T-helper 2 cell treated with Interferon-gamma antibody and Interleukin-4, amounts not matched to agents 5 μg/mL and 100 μg/mL, for 36 hours (primary cell): ENCODE measurements around the gene RGS6.

Source experiments
- DNase-seq: peaks from one replicate; pipeline ENCODE4 v3.0.0; 2021; ENCODE audit warnings: low spot score
- H3K27ac Mint-ChIP-seq: one replicate; pipeline ENCODE4 v1.8.0; 2021; ENCODE audit warnings: mild to moderate bottlenecking, mixed read lengths
- H3K27me3 Mint-ChIP-seq: one replicate; pipeline ENCODE4 v1.8.0; 2021; ENCODE audit warnings: low read depth, mixed read lengths
- H3K36me3 Mint-ChIP-seq: one replicate; pipeline ENCODE4 v1.8.0; 2021; ENCODE audit warnings: low read depth, mixed read lengths
- H3K4me1 Mint-ChIP-seq: one replicate; pipeline ENCODE4 v1.8.0; 2021; ENCODE audit warnings: low read depth, mixed read lengths
- H3K4me3 Mint-ChIP-seq: one replicate; pipeline ENCODE4 v1.8.0; 2022; ENCODE audit warnings: mild to moderate bottlenecking, moderate library complexity, mixed read lengths
- H3K9me3 Mint-ChIP-seq: one replicate; pipeline ENCODE4 v1.8.0; 2021; ENCODE audit warnings: mixed read lengths

RGS6 gene

DNA sequence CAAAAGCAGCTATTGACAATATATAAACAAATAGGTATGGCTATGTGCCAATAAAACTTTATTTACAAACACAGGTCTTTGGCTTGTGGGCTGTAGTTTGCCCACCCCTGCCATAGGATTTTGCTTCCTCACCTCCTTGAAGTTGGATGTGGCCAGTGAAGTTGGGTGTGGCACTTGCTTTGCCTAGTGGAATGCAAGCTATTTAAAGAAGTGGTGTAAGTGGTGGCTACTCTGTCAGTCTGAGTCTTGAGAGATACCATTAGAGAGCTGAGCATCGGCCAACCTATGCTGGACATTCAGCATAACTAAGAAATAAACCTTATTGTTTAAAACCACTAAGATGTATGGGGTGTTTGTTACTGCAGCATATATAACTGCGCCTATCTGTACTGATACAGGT is 321.3 kb downstream of the RGS6 start:
- no peaks in the 10 kb centered on the region for H3K4me1 Mint-ChIP-seq
- H3K9me3 Mint-ChIP-seq, result peaks cover 4% of the 10 kb centered on the region
- DNase-seq, result no peak
- H3K27ac Mint-ChIP-seq, result no peak overlapping the region
- no peaks in the 10 kb centered on the region for H3K27me3 Mint-ChIP-seq
- H3K4me3 Mint-ChIP-seq, result no peak overlapping the region
- no peaks in the 10 kb centered on the region for H3K36me3 Mint-ChIP-seq

- no peak overlapping the region for H3K27ac Mint-ChIP-seq
These were observed 322.1 kb downstream of the RGS6 start for GRCh38 chr14:72254202-72254936.

GRCh38 chr14:72254937-72255472 is 322.8 kb downstream of the RGS6 start:
- H3K4me1 Mint-ChIP-seq, result no peaks in the 10 kb centered on the region
- no peak for DNase-seq
- H3K4me3 Mint-ChIP-seq, result no peak overlapping the region
- no peak overlapping the region for H3K27ac Mint-ChIP-seq
- no peaks in the 10 kb centered on the region for H3K9me3 Mint-ChIP-seq
- no peaks in the 10 kb centered on the region for H3K36me3 Mint-ChIP-seq
- no peaks in the 10 kb centered on the region for H3K27me3 Mint-ChIP-seq

More at GRCh38 chr14:72254202-72254936, 322.1 kb downstream of the RGS6 start:
- no peaks in the 10 kb centered on the region for H3K4me1 Mint-ChIP-seq
- H3K27me3 Mint-ChIP-seq, result no peaks in the 10 kb centered on the region
- H3K4me3 Mint-ChIP-seq, result no peak overlapping the region
- no peaks in the 10 kb centered on the region for H3K36me3 Mint-ChIP-seq
- no peak for DNase-seq
- H3K9me3 Mint-ChIP-seq, result peaks cover 3% of the 10 kb centered on the region

- no peak overlapping the region for H3K4me3 Mint-ChIP-seq
- peak; percentile 8 for DNase-seq
- no peaks in the 10 kb centered on the region for H3K4me1 Mint-ChIP-seq
- no peaks in the 10 kb centered on the region for H3K36me3 Mint-ChIP-seq
- no peaks in the 10 kb centered on the region for H3K9me3 Mint-ChIP-seq
- no peaks in the 10 kb centered on the region for H3K27me3 Mint-ChIP-seq
- H3K27ac Mint-ChIP-seq, result no peak overlapping the region
These were observed 323.8 kb downstream of the RGS6 start for GRCh38 chr14:72256055-72256454.

- no peaks in the 10 kb centered on the region for H3K9me3 Mint-ChIP-seq
- no peaks in the 10 kb centered on the region for H3K4me1 Mint-ChIP-seq
- DNase-seq, result no peak
- no peak overlapping the region for H3K4me3 Mint-ChIP-seq
- H3K27ac Mint-ChIP-seq, result no peak overlapping the region
- peaks cover 3% of the 10 kb centered on the region for H3K27me3 Mint-ChIP-seq
- H3K36me3 Mint-ChIP-seq, result no peaks in the 10 kb centered on the region
These were observed 328.8 kb downstream of the RGS6 start for GRCh38 chr14:72261068-72261467.

DNA sequence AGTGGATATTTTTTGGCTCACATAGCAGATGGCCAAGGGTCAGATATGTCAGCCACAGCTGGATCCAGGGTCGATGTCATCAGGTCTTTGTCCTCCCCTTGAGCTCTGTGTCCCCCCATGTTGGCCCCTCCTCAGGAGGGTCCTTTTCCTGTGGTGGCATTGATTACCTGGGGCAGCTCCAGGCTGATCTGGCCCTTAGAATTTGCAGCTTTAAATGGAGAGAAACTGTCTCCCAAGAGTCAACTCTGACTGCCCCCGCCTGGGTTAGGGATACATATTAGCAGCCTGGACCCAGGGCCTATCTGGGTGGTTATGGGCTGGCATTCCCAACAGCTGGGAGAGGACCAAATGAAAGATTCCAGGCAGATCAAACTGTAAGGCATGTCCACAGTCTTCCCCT is 330.5 kb downstream of the RGS6 start:
- Mint-ChIP-seq H3K4me1 (no peaks in the 10 kb centered on the region), H3K9me3 (no peaks in the 10 kb centered on the region), H3K36me3 (no peaks in the 10 kb centered on the region), H3K4me3 (no peak overlapping the region), H3K27me3 (peaks cover 6% of the 10 kb centered on the region), H3K27ac (no peak overlapping the region)
- DNase-seq, result no peak

GRCh38 chr14:72264716-72265115 is 332.5 kb downstream of the RGS6 start:
- Mint-ChIP-seq H3K36me3 (no peaks in the 10 kb centered on the region), H3K27me3 (peaks cover 10% of the 10 kb centered on the region), H3K27ac (no peak overlapping the region), H3K9me3 (no peaks in the 10 kb centered on the region), H3K4me3 (no peak overlapping the region), H3K4me1 (no peaks in the 10 kb centered on the region)
- no peak for DNase-seq

DNA sequence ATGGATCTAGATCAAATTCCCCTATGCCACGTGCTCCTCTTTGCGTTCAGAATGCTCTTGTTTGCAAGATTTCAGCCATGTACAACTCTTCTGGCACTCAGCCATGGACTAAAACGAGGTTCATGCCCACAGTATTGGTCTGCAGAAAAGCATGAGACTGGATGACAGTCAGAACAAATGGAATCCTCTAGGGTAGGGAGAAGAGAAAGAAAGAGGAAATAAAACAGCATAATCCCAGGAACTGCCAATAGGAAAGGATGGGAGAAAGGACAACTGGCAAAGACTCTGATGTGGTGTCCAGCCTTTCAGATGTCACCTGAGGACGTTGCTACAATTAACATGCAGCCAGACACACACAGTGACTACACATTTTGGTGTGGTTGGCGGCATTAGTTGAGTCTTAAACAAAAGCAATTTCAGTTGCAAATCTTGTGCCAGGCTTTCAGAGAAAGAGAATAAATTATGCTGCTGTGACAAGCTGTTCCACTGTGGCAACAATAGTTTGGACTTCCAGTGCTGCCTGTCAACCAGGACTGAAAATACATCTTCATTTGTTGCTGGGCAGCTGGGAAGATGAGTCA is 338.0 kb downstream of the RGS6 start:
- no peak overlapping the region for H3K4me3 Mint-ChIP-seq
- no peaks in the 10 kb centered on the region for H3K36me3 Mint-ChIP-seq
- peaks cover 7% of the 10 kb centered on the region for H3K27me3 Mint-ChIP-seq
- no peak overlapping the region for H3K27ac Mint-ChIP-seq
- DNase-seq, result no peak
- no peaks in the 10 kb centered on the region for H3K9me3 Mint-ChIP-seq
- no peaks in the 10 kb centered on the region for H3K4me1 Mint-ChIP-seq

DNA sequence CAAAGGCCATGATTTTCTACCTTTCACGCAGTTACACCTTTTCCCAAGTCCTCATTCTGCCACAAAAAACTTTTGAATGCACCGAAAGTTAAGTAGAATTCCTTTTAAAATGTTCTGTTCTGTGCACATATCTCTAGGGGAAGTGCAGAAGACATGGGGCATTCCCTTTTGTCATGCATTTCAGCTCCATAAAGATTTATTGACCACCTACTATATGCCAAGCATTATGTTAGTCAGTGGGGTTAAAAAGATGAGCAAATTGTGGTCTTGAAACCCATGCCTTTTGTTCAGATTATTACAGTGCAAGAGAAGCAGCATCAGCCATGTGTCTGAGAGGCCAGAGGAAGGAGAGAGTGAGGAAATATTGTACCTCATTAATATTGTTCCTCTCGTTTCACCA is 338.5 kb downstream of the RGS6 start:
- Mint-ChIP-seq H3K4me3 (no peak overlapping the region), H3K27me3 (peaks cover 7% of the 10 kb centered on the region), H3K4me1 (no peaks in the 10 kb centered on the region), H3K9me3 (no peaks in the 10 kb centered on the region), H3K36me3 (no peaks in the 10 kb centered on the region), H3K27ac (no peak overlapping the region)
- DNase-seq, result no peak

DNA sequence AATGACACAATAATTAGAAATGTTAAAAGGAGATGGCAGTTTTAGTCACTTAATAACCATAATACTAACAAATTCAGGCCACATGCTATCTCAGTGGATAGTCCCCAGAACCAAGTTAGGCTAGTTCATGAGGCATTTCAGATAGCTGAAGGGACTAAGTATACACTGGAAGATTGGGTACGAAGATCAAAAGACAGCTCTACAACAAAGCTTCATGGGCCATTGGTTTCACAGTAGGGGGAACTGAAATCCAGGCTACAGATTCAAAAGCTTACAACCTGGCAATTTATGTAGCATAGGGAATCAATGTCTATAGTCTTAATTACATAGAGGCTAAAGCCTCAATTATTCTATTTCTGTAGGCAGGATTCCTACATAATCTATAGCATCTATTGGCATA is 343.0 kb downstream of the RGS6 start:
- no peak for DNase-seq
- peaks cover 4% of the 10 kb centered on the region for H3K27me3 Mint-ChIP-seq
- no peak overlapping the region for H3K4me3 Mint-ChIP-seq
- no peaks in the 10 kb centered on the region for H3K36me3 Mint-ChIP-seq
- H3K27ac Mint-ChIP-seq, result no peak overlapping the region
- no peaks in the 10 kb centered on the region for H3K4me1 Mint-ChIP-seq
- H3K9me3 Mint-ChIP-seq, result no peaks in the 10 kb centered on the region

DNA sequence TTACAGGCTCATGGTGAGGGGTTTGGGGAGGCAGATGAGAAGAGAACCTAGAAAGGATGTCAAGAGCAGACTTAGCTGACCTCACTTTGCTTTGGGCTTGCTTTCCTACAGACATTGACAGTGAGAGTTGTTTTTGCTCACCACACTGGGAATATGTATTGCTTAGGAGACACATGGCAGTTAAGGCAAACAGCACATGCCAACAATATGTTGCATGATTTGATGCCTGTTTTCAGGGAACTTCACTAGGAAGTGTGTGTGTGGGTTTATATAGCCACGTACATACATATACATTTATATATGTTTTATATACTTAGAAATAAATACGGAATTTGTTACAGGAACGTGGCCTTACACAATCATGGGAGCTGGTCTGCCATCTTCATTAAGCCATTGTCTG is 346.1 kb downstream of the RGS6 start:
- Mint-ChIP-seq H3K27me3 (peaks cover 4% of the 10 kb centered on the region), H3K9me3 (peaks cover 4% of the 10 kb centered on the region), H3K4me3 (no peak overlapping the region), H3K27ac (no peak overlapping the region), H3K4me1 (no peaks in the 10 kb centered on the region), H3K36me3 (no peaks in the 10 kb centered on the region)
- DNase-seq, result no peak

DNA sequence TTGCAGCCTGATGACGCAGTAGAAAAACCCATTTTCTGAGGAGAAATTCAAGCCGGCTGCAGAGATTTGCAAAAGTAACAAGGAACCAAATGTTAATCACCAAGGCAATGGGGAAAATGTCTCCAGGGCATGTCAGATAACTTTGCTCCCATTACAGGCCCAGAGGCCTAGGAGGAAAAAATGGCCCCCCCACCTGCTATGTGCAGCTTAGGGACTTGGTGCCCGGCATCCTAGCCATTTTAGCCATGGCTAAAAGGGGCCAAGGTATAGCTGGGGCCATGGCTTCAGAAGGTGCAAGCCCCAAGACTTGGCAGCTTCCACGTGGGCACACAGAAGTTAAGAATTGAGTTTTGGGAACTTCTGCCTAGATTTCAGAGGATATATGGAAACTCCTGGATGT is 351.9 kb downstream of the RGS6 start:
- H3K36me3 Mint-ChIP-seq, result no peaks in the 10 kb centered on the region
- H3K4me1 Mint-ChIP-seq, result no peaks in the 10 kb centered on the region
- H3K27me3 Mint-ChIP-seq, result peaks cover under 1% of the 10 kb centered on the region
- H3K9me3 Mint-ChIP-seq, result peaks cover 28% of the 10 kb centered on the region
- no peak overlapping the region for H3K27ac Mint-ChIP-seq
- no peak for DNase-seq
- H3K4me3 Mint-ChIP-seq, result no peak overlapping the region

GRCh38 chr14:72290241-72290640 is 358.0 kb downstream of the RGS6 start:
- no peak for DNase-seq
- no peaks in the 10 kb centered on the region for H3K4me1 Mint-ChIP-seq
- H3K4me3 Mint-ChIP-seq, result no peak overlapping the region
- H3K36me3 Mint-ChIP-seq, result no peaks in the 10 kb centered on the region
- no peak overlapping the region for H3K27ac Mint-ChIP-seq
- H3K27me3 Mint-ChIP-seq, result peaks cover 23% of the 10 kb centered on the region
- peaks cover 13% of the 10 kb centered on the region for H3K9me3 Mint-ChIP-seq

GRCh38 chr14:72291908-72292688 is 359.9 kb downstream of the RGS6 start:
- Mint-ChIP-seq H3K27me3 (peaks cover 23% of the 10 kb centered on the region), H3K4me3 (no peak overlapping the region)
- DNase-seq, result peak; percentile 4

More at GRCh38 chr14:72291908-72292688, 359.9 kb downstream of the RGS6 start:
- Mint-ChIP-seq H3K36me3 (no peaks in the 10 kb centered on the region), H3K27ac (no peak overlapping the region), H3K9me3 (no peaks in the 10 kb centered on the region), H3K4me1 (no peaks in the 10 kb centered on the region)
